ENCODE results near the gene ZFYVE26. TPM values are rescaled to one million over a fixed set of nuclear protein-coding genes. Genes with fewer than 3 reads are reported as not detected.

Gene ZFYVE26
- total RNA-seq, 1 experiment from 2014 or later = 23.2 TPM

DNA sequence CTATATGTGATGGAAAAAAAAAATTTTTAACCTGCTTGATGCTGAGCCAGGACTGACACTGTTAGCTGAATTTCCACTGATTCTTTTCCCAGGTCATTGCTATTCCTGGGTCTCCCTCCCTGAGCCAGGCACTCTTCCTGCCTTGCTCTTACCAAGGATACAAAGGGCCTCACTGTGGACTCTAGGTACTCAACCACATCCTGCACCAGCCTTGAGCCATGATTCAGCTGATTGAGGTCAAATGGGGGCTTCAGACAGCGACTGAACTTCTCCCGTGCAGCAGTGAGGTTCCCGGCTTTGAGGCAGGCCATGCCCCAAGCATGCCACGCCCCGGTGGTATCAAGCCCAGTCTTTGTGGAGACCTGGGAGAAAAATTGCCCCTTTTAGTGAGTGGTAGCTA lies 54.3 kb downstream of the ZFYVE26 start:
- no peak overlapping the region for H3K4me3 Mint-ChIP-seq (ENCODE audit: unreplicated experiment)
- CTCF ChIA-PET = no interaction called here
- peaks cover 17% of the 10 kb centered on the region for H3K36me3 Mint-ChIP-seq (ENCODE audit: insufficient read depth, unreplicated experiment)

DNA sequence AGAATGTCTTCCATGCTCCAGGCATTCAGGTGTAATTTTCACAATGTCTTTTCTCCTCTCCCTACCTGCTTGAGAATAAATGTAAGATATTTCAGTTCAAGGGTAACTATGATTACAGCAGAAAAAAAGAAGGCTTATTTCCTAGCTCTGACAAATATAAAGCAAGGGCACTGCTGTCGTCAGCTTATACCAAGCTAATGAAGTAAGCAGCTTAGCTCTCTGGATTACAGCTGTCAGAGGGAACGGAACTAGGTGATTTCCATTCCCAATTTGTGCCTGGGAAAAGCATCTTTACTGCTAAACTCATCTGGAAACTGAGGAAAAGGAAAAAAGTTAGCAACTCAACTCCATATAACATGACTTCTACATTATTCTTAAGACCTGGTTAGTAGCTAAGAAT lies 56.5 kb downstream of the ZFYVE26 start:
- no peaks in the 10 kb centered on the region for H3K27me3 ChIP-seq (replicated peaks; ENCODE audit: control insufficient read depth, insufficient read depth, low read length)
- H3K9me3 ChIP-seq = no peaks in the 10 kb centered on the region
- no peak for DNase-seq
- H3K4me1 Mint-ChIP-seq (ENCODE audit: low read depth, unreplicated experiment) = peaks cover 17% of the 10 kb centered on the region
- ChIA-PET CTCF (no interaction called here), POLR2A (no interaction called here)
- H3K4me3 ChIP-seq (ENCODE audit: low read depth, low read length) = no peak overlapping the region
- peaks cover 13% of the 10 kb centered on the region for H3K4me1 ChIP-seq
- BruUV-seq (replicated peaks) = no TSS peak
- intact Hi-C loops (cut with micrococcal nuclease; ENCODE audit: unreplicated experiment) = no loop called here
- no peak overlapping the region for H3K27ac Mint-ChIP-seq (ENCODE audit: unreplicated experiment)
- H3K27me3 Mint-ChIP-seq (ENCODE audit: insufficient read depth, unreplicated experiment) = no peaks in the 10 kb centered on the region
- H3K36me3 Mint-ChIP-seq (ENCODE audit: insufficient read depth, unreplicated experiment) = peaks cover 17% of the 10 kb centered on the region
- H3K4me3 Mint-ChIP-seq (ENCODE audit: unreplicated experiment) = no peak overlapping the region
- H3K9me3 Mint-ChIP-seq (ENCODE audit: unreplicated experiment) = no peaks in the 10 kb centered on the region
- H3K36me3 ChIP-seq (ENCODE audit: control insufficient read depth, insufficient read depth, low read length) = no peaks in the 10 kb centered on the region; the same call in 1 of the 2 replicates
- TF ChIP-seq, protein P1, sequence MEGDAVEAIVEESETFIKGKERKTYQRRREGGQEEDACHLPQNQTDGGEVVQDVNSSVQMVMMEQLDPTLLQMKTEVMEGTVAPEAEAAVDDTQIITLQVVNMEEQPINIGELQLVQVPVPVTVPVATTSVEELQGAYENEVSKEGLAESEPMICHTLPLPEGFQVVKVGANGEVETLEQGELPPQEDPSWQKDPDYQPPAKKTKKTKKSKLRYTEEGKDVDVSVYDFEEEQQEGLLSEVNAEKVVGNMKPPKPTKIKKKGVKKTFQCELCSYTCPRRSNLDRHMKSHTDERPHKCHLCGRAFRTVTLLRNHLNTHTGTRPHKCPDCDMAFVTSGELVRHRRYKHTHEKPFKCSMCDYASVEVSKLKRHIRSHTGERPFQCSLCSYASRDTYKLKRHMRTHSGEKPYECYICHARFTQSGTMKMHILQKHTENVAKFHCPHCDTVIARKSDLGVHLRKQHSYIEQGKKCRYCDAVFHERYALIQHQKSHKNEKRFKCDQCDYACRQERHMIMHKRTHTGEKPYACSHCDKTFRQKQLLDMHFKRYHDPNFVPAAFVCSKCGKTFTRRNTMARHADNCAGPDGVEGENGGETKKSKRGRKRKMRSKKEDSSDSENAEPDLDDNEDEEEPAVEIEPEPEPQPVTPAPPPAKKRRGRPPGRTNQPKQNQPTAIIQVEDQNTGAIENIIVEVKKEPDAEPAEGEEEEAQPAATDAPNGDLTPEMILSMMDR (IDR thresholded peaks at IDR 0.05; ENCODE audit: insufficient read depth in 1 of 2, low read depth in 1 of 2, low read length in 1 of 2, severe bottlenecking in 1 of 2, unreplicated experiment in 1 of 2) = no peak

More for the DNA sequence above, 54.3 kb downstream of the ZFYVE26 start:
- no TSS peak for BruUV-seq (replicated peaks)
- TF ChIP-seq, protein P1 (IDR thresholded peaks at IDR 0.05; ENCODE audit: insufficient read depth in 1 of 2, low read depth in 1 of 2, low read length in 1 of 2, severe bottlenecking in 1 of 2, unreplicated experiment in 1 of 2) = no peak
- H3K4me1 ChIP-seq = peaks cover 23% of the 10 kb centered on the region
- DNase-seq = no peak
- no peaks in the 10 kb centered on the region; the same call in 1 of the 2 replicates for H3K36me3 ChIP-seq (ENCODE audit: control insufficient read depth, insufficient read depth, low read length)
- POLR2A ChIA-PET = no interaction called here
- intact Hi-C loops (cut with micrococcal nuclease; ENCODE audit: unreplicated experiment) = no loop called here
- H3K27me3 ChIP-seq (replicated peaks; ENCODE audit: control insufficient read depth, insufficient read depth, low read length) = no peaks in the 10 kb centered on the region
- Mint-ChIP-seq H3K27ac (ENCODE audit: unreplicated experiment) (no peak overlapping the region), H3K27me3 (ENCODE audit: insufficient read depth, unreplicated experiment) (no peaks in the 10 kb centered on the region), H3K9me3 (ENCODE audit: unreplicated experiment) (no peaks in the 10 kb centered on the region), H3K4me1 (ENCODE audit: low read depth, unreplicated experiment) (peaks cover 27% of the 10 kb centered on the region)
- H3K9me3 ChIP-seq = no peaks in the 10 kb centered on the region
- H3K4me3 ChIP-seq (ENCODE audit: low read depth, low read length) = no peak overlapping the region

DNA sequence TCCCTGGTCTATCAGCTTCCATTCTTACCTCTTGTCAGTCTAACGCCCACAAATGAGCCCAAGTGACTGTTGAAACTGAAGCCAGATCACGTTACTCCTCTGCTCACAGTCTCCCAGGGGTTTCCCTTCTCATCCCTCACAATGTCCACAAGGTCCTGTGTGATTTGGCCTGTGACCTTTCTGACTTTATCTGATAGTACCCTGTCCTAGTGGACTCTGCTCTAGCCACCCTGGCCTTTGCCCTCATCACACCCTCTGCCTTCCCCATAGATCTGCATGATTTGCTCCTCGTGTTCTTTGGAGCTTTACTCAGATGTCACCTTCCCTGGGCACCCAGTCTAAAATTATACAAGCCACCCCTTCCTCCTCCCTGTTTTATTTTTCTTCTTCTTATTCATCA lies 59.2 kb downstream of the ZFYVE26 start:
- H3K36me3 ChIP-seq (ENCODE audit: control insufficient read depth, insufficient read depth, low read length) = peaks cover 2% of the 10 kb centered on the region
- H3K4me1 Mint-ChIP-seq (ENCODE audit: low read depth, unreplicated experiment) = peaks cover 8% of the 10 kb centered on the region
- ChIA-PET POLR2A (no interaction called here), CTCF (no interaction called here)
- no peak overlapping the region for H3K4me3 Mint-ChIP-seq (ENCODE audit: unreplicated experiment)
- H3K36me3 Mint-ChIP-seq (ENCODE audit: insufficient read depth, unreplicated experiment) = peaks cover 9% of the 10 kb centered on the region
- no peaks in the 10 kb centered on the region for H3K27me3 Mint-ChIP-seq (ENCODE audit: insufficient read depth, unreplicated experiment)
- no peak overlapping the region for H3K27ac Mint-ChIP-seq (ENCODE audit: unreplicated experiment)
- no peaks in the 10 kb centered on the region for H3K4me1 ChIP-seq
- H3K9me3 ChIP-seq = no peaks in the 10 kb centered on the region
- no TSS peak for BruUV-seq (replicated peaks)
- intact Hi-C loops (cut with micrococcal nuclease; ENCODE audit: unreplicated experiment) = no loop called here
- no peaks in the 10 kb centered on the region for H3K27me3 ChIP-seq (replicated peaks; ENCODE audit: control insufficient read depth, insufficient read depth, low read length)
- DNase-seq = no peak
- no peak overlapping the region for H3K4me3 ChIP-seq (ENCODE audit: low read depth, low read length)
- TF ChIP-seq, protein P1 (IDR thresholded peaks at IDR 0.05; ENCODE audit: insufficient read depth in 1 of 2, low read depth in 1 of 2, low read length in 1 of 2, severe bottlenecking in 1 of 2, unreplicated experiment in 1 of 2) = no peak
- H3K9me3 Mint-ChIP-seq (ENCODE audit: unreplicated experiment) = no peaks in the 10 kb centered on the region

All from Caco-2 (cell line).